ENCODE measurements around the gene IGFL4. TPM values are rescaled to one million over a fixed set of nuclear protein-coding genes. Genes with fewer than 3 reads are reported as not detected.

Gene IGFL4
- total and polyA plus RNA-seq, 2 of the 13 experiments (the other 11 are each of a cell fraction or from before 2014, with no cell fraction given), result 1.2 to 1.4 TPM

DNA sequence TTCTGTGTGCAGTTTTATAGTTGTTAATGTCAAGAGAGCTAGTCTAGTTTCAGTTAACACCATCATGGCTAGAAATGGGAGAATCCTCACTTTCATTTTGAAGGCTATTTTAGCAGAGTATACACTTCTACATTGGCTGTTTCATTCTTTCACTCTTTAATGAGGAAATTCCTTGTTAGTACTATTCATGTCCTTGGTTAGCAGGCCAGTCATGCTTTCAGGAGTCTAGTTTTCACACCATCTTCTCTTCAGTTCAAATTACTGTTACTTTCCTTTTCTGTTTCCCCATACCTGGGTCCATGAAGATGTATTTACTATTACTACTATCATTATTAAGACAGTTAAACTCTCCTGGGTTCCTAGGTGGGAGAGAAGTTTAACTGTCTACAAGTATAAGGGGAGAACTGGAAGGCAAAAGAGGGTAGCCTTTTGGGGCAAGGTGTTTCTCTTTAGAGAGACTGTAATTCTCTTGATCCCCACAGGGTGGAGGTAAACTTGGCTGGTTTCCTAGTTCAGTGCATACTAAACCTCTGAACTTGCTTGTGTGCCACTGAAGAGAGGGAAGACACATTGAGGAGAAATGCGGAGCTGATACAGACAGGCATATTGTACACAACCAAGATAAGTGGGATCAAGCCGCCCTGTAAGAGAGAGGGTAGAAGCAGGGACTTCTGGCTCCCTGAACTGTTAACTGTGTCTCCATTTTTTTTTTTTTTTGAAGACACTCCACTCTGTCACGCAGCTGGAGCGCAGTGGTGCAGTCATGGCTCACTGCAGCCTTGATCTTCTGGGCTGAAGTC, 41.3 kb upstream of the IGFL4 start (continued):
- TF ChIP-seq, protein P1, sequence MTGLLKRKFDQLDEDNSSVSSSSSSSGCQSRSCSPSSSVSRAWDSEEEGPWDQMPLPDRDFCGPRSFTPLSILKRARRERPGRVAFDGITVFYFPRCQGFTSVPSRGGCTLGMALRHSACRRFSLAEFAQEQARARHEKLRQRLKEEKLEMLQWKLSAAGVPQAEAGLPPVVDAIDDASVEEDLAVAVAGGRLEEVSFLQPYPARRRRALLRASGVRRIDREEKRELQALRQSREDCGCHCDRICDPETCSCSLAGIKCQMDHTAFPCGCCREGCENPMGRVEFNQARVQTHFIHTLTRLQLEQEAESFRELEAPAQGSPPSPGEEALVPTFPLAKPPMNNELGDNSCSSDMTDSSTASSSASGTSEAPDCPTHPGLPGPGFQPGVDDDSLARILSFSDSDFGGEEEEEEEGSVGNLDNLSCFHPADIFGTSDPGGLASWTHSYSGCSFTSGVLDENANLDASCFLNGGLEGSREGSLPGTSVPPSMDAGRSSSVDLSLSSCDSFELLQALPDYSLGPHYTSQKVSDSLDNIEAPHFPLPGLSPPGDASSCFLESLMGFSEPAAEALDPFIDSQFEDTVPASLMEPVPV (CRISPR knock-in tag; IDR thresholded peaks at IDR 0.05), result no peak
- no peak for TF ChIP-seq KLF9 (CRISPR knock-in tag; IDR thresholded peaks at IDR 0.05; ENCODE audit: low read depth)
- no peak for TF ChIP-seq MEF2D (CRISPR knock-in tag; IDR thresholded peaks at IDR 0.05)
- no peak for TF ChIP-seq ZNF224 (CRISPR knock-in tag; IDR thresholded peaks at IDR 0.05)
- peak; percentile 51 for TF ChIP-seq STAG1 (CRISPR knock-in tag; IDR thresholded peaks at IDR 0.05)
- TF ChIP-seq CBX1 (IDR thresholded peaks at IDR 0.05; ENCODE audit: low read depth), result no peak

- ChIA-PET CTCF (ENCODE audit: low intra/inter-chr PET ratio, low total read pairs) (interaction anchor here (0.8 to 2.6 kb wide), 2 partner anchors 185 to 188 kb away, joined by 3 to 27 read pairs; no protein-coding TSS in a partner anchor), POLR2A (no interaction called here)
- DNase-seq (ENCODE audit: low spot score) (no peak), FAIRE-seq (no peak), ATAC-seq (no peak)
- in situ Hi-C loops (cut with HindIII; ENCODE audit: extremely low pct_ligation_motif_present, low pct_unique_long_range_greater_than_20kb), result loop anchor here (5.0 kb wide), 2 partner anchors 112 to 187 kb away; no protein-coding TSS in a partner anchor
- H3K36me3 ChIP-seq (replicated peaks in 1 of 2; ENCODE audit: control insufficient read depth in 1 of 2, insufficient read depth in 2 of 2, low read length in 2 of 2), result no peaks in the 10 kb centered on the region
- H3K4me2 ChIP-seq (ENCODE audit: low read depth, low read length), result no peak overlapping the region
- no peak overlapping the region for H3K27ac ChIP-seq (ENCODE audit: extremely low read length, insufficient read depth, low read length)
- H2AFZ ChIP-seq (ENCODE audit: low read length), result no peak overlapping the region
- BruUV-seq (replicated peaks), result no TSS peak
- no peaks in the 10 kb centered on the region; a peak in 1 of 5 replicates for H3K27me3 ChIP-seq (ENCODE audit: control insufficient read depth in 1 of 2, insufficient read depth in 2 of 2, low read length in 2 of 2)
- H3K9me3 ChIP-seq (ENCODE audit: low read length), result no peaks in the 10 kb centered on the region
- peaks cover 13% of the 10 kb centered on the region for H3K4me1 ChIP-seq (ENCODE audit: insufficient read depth, low read length)
- no peaks in the 10 kb centered on the region for H3K79me2 ChIP-seq (ENCODE audit: insufficient read depth, low read length)
- intact Hi-C loops (cut with micrococcal nuclease; ENCODE audit: unreplicated experiment), result no loop called here
- H3K9ac ChIP-seq (ENCODE audit: insufficient read depth, low read depth, low read length), result no peak overlapping the region
- no CpG with 5 or more reads among the region's 3 CpGs for WGBS (ENCODE audit: low lambda C conversion rate)
- H3K4me3 ChIP-seq (replicated peaks in 1 of 3; ENCODE audit: insufficient read depth in 1 of 3, low read depth in 2 of 3, low read length in 3 of 3), result no peak overlapping the region
- no peaks in the 10 kb centered on the region for H4K20me1 ChIP-seq (ENCODE audit: insufficient read depth, low read length)
- TF ChIP-seq ZNF639 (CRISPR knock-in tag; conservative IDR thresholded peaks at IDR 0.05) (no peak), MED8 (CRISPR knock-in tag; IDR thresholded peaks at IDR 0.05; ENCODE audit: insufficient replicate concordance) (no peak), CCAR2 (optimal IDR thresholded peaks at IDR 0.05; ENCODE audit: low read depth, low read length) (no peak), XRCC5 (optimal IDR thresholded peaks at IDR 0.05; ENCODE audit: low read length) (no peak), NFE2L1 (CRISPR knock-in tag; IDR thresholded peaks at IDR 0.05; ENCODE audit: borderline replicate concordance) (no peak), YEATS4 (CRISPR knock-in tag; IDR thresholded peaks at IDR 0.05; ENCODE audit: borderline replicate concordance) (no peak), NBN (conservative IDR thresholded peaks at IDR 0.05) (no peak), JDP2 (CRISPR knock-in tag; IDR thresholded peaks at IDR 0.05; ENCODE audit: borderline replicate concordance) (no peak), MEIS1 (CRISPR knock-in tag; IDR thresholded peaks at IDR 0.05; ENCODE audit: borderline replicate concordance) (no peak)
- TF ChIP-seq, protein P2, sequence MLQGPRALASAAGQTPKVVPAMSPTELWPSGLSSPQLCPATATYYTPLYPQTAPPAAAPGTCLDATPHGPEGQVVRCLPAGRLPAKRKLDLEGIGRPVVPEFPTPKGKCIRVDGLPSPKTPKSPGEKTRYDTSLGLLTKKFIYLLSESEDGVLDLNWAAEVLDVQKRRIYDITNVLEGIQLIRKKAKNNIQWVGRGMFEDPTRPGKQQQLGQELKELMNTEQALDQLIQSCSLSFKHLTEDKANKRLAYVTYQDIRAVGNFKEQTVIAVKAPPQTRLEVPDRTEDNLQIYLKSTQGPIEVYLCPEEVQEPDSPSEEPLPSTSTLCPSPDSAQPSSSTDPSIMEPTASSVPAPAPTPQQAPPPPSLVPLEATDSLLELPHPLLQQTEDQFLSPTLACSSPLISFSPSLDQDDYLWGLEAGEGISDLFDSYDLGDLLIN (CRISPR knock-in tag; IDR thresholded peaks at IDR 0.05; ENCODE audit: borderline replicate concordance), result no peak
- TF ChIP-seq, protein P3, sequence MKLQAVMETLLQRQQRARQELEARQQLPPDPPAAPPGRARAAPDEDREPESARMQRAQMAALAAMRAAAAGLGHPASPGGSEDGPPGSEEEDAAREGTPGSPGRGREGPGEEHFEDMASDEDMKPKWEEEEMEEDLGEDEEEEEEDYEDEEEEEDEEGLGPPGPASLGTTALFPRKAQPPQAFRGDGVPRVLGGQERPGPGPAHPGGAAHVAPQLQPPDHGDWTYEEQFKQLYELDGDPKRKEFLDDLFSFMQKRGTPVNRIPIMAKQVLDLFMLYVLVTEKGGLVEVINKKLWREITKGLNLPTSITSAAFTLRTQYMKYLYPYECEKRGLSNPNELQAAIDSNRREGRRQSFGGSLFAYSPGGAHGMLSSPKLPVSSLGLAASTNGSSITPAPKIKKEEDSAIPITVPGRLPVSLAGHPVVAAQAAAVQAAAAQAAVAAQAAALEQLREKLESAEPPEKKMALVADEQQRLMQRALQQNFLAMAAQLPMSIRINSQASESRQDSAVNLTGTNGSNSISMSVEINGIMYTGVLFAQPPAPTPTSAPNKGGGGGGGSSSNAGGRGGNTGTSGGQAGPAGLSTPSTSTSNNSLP (IDR thresholded peaks at IDR 0.05; ENCODE audit: low read depth, low read length), result no peak
Observed at GRCh38 chr19:46080561-46080960, 39.8 kb upstream of the IGFL4 start.
